A549 (cell line): ENCODE results near the gene LTA.

Source experiments
- CHD2 ChIP-seq: fragments of 150-350 bp; IDR thresholded peaks from 2 replicates; pipeline ENCODE4 v1.6.1; 2014; ENCODE audit warnings: low read length; ENCODE audit not compliant: partially characterized antibody
- HOXB5 ChIP-seq: fragments of 250-450 bp; sonication (Bioruptor Pico); IDR thresholded peaks from 2 replicates; pipeline ENCODE4 v1.5.0; 2020; ENCODE audit warnings: mild to moderate bottlenecking, moderate library complexity
- POLR2A ChIP-seq: IDR thresholded peaks from 2 replicates; pipeline ENCODE4 v1.6.1; 2012; ENCODE audit warnings: mild to moderate bottlenecking, low read length
- RFX5 ChIP-seq: fragments of 450-650 bp; IDR thresholded peaks from 2 replicates; pipeline ENCODE4 v1.7.1; 2014; ENCODE audit warnings: antibody characterized with exemption, mild to moderate bottlenecking, moderate library complexity
- ZFP36 ChIP-seq: fragments of 450-650 bp; IDR thresholded peaks from 2 replicates; pipeline ENCODE4 v1.6.1; 2014; ENCODE audit warnings: borderline replicate concordance; ENCODE audit not compliant: partially characterized antibody
- TF ChIP-seq, protein P1 (sequence below): fragments of >200 bp; sonication (Bioruptor Twin); formaldehyde crosslinking; IDR thresholded peaks from 3 replicates; pipeline ENCODE4 v1.5.1; 2016

DNA sequence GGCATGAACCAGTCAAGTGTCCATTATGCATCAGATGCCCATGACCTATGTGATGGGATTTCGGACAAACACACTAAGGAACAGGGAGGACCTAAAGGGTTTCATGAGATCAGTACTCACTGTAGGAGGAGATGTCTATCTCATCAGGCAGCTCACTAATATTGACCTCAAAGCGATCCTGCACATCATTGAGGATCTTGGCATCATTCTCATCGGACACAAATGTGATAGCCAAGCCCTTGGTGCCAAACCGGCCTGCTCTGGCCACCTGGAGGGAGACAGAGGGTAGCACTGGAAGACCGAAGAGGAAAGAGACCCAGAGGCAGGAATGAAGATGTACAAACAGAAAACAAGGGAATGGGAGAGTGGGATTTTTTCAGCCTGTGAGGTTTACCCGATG lies 41.4 kb upstream of the LTA start:
- TF ChIP-seq, protein P1, sequence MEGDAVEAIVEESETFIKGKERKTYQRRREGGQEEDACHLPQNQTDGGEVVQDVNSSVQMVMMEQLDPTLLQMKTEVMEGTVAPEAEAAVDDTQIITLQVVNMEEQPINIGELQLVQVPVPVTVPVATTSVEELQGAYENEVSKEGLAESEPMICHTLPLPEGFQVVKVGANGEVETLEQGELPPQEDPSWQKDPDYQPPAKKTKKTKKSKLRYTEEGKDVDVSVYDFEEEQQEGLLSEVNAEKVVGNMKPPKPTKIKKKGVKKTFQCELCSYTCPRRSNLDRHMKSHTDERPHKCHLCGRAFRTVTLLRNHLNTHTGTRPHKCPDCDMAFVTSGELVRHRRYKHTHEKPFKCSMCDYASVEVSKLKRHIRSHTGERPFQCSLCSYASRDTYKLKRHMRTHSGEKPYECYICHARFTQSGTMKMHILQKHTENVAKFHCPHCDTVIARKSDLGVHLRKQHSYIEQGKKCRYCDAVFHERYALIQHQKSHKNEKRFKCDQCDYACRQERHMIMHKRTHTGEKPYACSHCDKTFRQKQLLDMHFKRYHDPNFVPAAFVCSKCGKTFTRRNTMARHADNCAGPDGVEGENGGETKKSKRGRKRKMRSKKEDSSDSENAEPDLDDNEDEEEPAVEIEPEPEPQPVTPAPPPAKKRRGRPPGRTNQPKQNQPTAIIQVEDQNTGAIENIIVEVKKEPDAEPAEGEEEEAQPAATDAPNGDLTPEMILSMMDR = no peak
- no peak for TF ChIP-seq ZFP36
- no peak for TF ChIP-seq RFX5
- no peak for TF ChIP-seq HOXB5 (CRISPR knock-in tag)
- TF ChIP-seq CHD2 = no peak
- TF ChIP-seq POLR2A = no peak
